VCaP (cell line): ENCODE results near the gene NOP9.

Experiments used
- H3K27ac ChIP-seq: fragments of 450-650 bp; 2 replicates; pipeline ENCODE4 v1.5.1; 2017
- CTCF ChIP-seq: fragments of 450-650 bp; conservative IDR thresholded peaks from 2 replicates; pipeline ENCODE4 v1.5.1; 2017; ENCODE audit warnings: mild to moderate bottlenecking, moderate library complexity

The NOP9 gene

GRCh38 chr14:24260026-24260779 lies 39.4 kb upstream of the NOP9 start:
- no peak overlapping the region for H3K27ac ChIP-seq
- TF ChIP-seq CTCF, result no peak

GRCh38 chr14:24260780-24261157 lies 38.9 kb upstream of the NOP9 start:
- H3K27ac ChIP-seq, result no peak overlapping the region
- no peak for TF ChIP-seq CTCF

DNA sequence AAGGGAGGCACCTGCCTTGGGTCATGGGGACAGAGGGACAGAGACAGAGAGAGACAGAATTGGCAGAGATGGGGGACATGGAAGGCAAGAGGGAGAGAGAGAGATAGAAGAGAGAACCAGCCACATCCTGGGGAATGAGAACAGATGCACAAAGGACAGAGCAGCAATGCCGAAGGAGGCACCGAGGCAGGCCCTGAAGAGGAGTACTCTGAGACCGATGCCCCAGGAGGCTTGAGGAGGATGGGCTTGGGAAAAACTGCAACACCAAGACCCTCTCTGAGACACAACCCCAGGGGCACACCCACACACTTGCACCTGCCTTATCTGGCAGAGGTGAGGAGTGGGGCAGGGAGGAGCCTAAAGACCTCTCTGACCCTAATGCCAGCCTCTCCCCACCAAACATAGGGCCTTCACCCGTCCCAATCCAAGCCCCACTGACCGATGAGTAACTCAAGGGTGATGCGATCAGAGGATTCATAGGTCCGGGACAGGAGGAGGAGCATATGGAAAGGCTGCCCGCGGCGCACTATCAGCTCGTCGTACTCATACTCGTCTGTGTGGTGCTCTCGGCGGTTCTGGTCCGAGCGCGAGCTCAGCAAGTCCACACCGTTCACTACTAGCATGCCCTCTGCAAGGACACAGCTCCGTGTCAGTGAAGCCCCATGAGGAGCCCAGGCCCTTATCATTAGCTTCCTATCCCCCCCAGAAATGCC lies 38.2 kb upstream of the NOP9 start:
- TF ChIP-seq CTCF, result no peak
- no peak overlapping the region for H3K27ac ChIP-seq

DNA sequence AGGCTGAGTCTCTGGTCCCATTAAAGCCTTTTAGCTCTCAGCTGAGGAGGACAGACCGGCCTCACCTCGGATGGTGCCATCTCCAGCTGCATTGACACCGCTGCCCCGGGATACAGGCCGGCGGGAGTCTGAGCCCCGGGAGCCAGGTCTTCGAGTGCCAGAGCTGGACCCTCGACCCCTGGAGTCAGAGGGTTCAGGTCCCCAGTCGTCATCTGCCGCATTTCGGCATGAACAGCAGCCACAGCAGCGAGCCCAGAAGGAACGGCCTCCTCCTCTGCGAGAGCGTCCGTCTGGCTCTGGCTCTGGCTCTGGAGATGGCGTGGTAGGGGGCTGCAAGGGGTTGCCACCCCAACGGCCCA lies 37.7 kb upstream of the NOP9 start:
- no peak overlapping the region for H3K27ac ChIP-seq
- no peak for TF ChIP-seq CTCF

- no peak for TF ChIP-seq CTCF
- no peak within 1 kb of the TSS for H3K27ac ChIP-seq
Measured at GRCh38 chr14:24262821-24263733, 36.6 kb upstream of the NOP9 start, which contains the start of gene TGM1. TSS of gene TGM1 (minus strand) at chr14:24263177. CDS start at chr14:24262352, 825 bp downstream.

- H3K27ac ChIP-seq, result no peak overlapping the region
- TF ChIP-seq CTCF, result no peak
Measured at GRCh38 chr14:24263848-24264247, 35.8 kb upstream of the NOP9 start.

GRCh38 chr14:24264298-24264697 lies 35.4 kb upstream of the NOP9 start:
- no peak for TF ChIP-seq CTCF

More at GRCh38 chr14:24264298-24264697, 35.4 kb upstream of the NOP9 start:
- no peak overlapping the region for H3K27ac ChIP-seq
